Stomach (tissue), 9 donors: ENCODE results near the gene BOK. TPM values are rescaled to one million over a fixed set of nuclear protein-coding genes. Genes with fewer than 3 reads are reported as not detected.
A peak's percentile ranks its signal among the peaks of the same experiment; 100 is the strongest.

Experiments used
- DNase-seq, 2 donors: peaks; one replicate each; pipeline versions ENCODE4 v3.0.0 to v3.0.0-alpha.2; 2013 to 2019
- H3K27ac ChIP-seq, 5 donors: fragments of 200-600 bp in 4 of 5; sonication (generic) in 4 of 5; one replicate each; pipeline ENCODE4 v1.5.1; 2013 to 2019; ENCODE audit warnings: mild to moderate bottlenecking in 1 of 5, moderate library complexity in 1 of 5
- H3K27me3 ChIP-seq, 3 donors: fragments of 200-600 bp; sonication (generic); one replicate each; pipeline ENCODE4 v1.5.1; 2017 to 2019; ENCODE audit warnings: mixed run types in 1 of 3
- H3K36me3 ChIP-seq, 4 donors: fragments of 200-600 bp; sonication (generic); 1 replicate in 3 of 4; 2 replicates in 1 of 4; pipeline ENCODE4 v1.5.1; 2016 to 2019
- H3K4me1 ChIP-seq, 4 donors: fragments of 200-600 bp; sonication (generic); one replicate each; pipeline ENCODE4 v1.5.1; 2016 to 2019
- H3K4me3 ChIP-seq, 4 donors: fragments of 200-600 bp; sonication (generic) in 3 of 4; one replicate each; pipeline ENCODE4 v1.5.1; 2016 to 2019; ENCODE audit warnings: mild to moderate bottlenecking in 1 of 4
- H3K9me3 ChIP-seq, 4 donors: fragments of 200-600 bp; sonication (generic); one replicate each; pipeline ENCODE4 v1.5.1; 2016 to 2019
- EP300 ChIP-seq: sonication (generic); formaldehyde crosslinking; IDR thresholded peaks from one replicate; pipeline ENCODE4 v1.6.1; 2017; ENCODE audit warnings: antibody characterized with exemption
- POLR2A ChIP-seq, 4 donors: fragments of 450-650 bp; IDR thresholded peaks; one replicate each; pipeline ENCODE4 v1.6.1; 2016; ENCODE audit warnings: antibody characterized with exemption in 4 of 4, control low read depth in 2 of 4, mild to moderate bottlenecking in 1 of 4, moderate library complexity in 1 of 4
- POLR2AphosphoS5 ChIP-seq, 3 donors: sonication (generic); formaldehyde crosslinking; IDR thresholded peaks; one replicate each; pipeline ENCODE4 v1.6.1; 2016; ENCODE audit warnings: antibody characterized with exemption in 3 of 3
- WGBS, 5 donors: extraction: QIAGEN DNeasy Blood & Tissue Kit in 3 of 5; methylation state at CpG; one replicate each; pipeline versions ENCODE4 v1.1.5 to v1.1.7; 2013 to 2018; 5-methylcytosine and 5-hydroxymethylcytosine counted together
- intact Hi-C: fragments of 100-400 bp; cut with DNase I; formaldehyde crosslinking; loops from one replicate; pipeline ENCODE4 v1.15.1; 2023; ENCODE audit warnings: low total_unique reads
- polyA plus RNA-seq, 3 donors: library from polyadenylated mRNA; stranded (reverse); fragments of 200-250 nt; gene quantifications; one replicate each; pipeline ENCODE4 v1.2.3, GENCODE V29; 2013
- total RNA-seq, 5 donors: library from RNA; depleted of rRNA; stranded (reverse); fragments of >200 nt; gene quantifications; one replicate each; pipeline versions ENCODE4 v1.1.0 to v1.2.3, GENCODE V29; 2014 to 2016
- TF ChIP-seq, protein P1 (sequence below), 7 experiments: fragments of 450-650 bp in 4 of 7; fragments of 200-600 bp in 3 of 7; sonication (generic) in 3 of 7; IDR thresholded peaks; one replicate each; pipeline ENCODE4 v1.5.1; 2016 to 2019; ENCODE audit warnings: antibody characterized with exemption in 7 of 7, control low read depth in 2 of 7, mild to moderate bottlenecking in 1 of 7
- donor health status: healthy with polysubstance abuse.
- donor health status: Bipolar disorder and iron deficiency.
- donor health status: healthy.

BOK gene
- total and polyA plus RNA-seq, 8 donors: 13.0 to 112 (median 36.1) TPM

DNA sequence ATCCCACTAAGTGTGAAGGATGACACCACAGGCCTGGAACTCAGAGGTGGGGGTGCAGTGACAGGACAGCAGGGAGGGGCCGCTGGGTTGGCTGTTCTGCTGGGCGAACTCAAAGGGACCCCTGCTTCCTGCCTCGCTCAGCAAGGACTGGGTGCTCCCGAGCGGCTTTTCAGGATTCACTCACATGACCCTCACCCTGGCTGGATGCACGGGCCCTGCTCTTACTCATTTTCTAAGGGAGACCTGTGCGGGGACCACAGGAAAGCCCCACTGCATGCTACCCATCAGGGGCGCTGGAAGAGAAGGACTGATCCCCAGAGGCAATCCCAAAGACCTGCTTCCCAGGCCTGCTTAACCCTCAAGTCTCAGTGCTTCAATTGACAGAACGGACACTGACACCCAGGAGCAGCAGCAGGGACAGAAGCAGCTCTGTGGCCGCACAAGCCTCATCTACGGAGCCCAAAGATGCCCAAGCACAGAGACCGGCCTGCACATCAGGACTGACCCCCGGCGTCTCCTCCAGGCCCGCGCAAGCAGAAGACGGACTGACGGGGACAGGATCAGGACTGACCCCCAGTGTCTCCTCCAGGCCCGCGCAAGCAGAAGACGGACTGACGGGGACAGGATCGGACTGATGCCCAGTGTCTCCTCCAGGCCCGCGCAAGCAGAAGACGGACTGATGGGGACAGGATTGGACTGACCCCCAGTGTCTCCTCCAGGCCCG is 48.8 kb downstream of the BOK start:
- 94 to 98% (median 96%) methylated on average over 25 to 27 of the region's 27 CpGs for WGBS, 5 donors
- no peak overlapping the region for H3K27ac ChIP-seq
- H3K4me1 ChIP-seq: peaks cover 6 to 29% (median 22%) of the 10 kb centered on the region in 4 donors
- H3K9me3 ChIP-seq: no peaks in the 10 kb centered on the region
- no peak overlapping the region for H3K4me3 ChIP-seq
- H3K36me3 ChIP-seq: peaks cover 20 to 57% (median 49%) of the 10 kb centered on the region in 4 donors
- TF ChIP-seq, protein P1, sequence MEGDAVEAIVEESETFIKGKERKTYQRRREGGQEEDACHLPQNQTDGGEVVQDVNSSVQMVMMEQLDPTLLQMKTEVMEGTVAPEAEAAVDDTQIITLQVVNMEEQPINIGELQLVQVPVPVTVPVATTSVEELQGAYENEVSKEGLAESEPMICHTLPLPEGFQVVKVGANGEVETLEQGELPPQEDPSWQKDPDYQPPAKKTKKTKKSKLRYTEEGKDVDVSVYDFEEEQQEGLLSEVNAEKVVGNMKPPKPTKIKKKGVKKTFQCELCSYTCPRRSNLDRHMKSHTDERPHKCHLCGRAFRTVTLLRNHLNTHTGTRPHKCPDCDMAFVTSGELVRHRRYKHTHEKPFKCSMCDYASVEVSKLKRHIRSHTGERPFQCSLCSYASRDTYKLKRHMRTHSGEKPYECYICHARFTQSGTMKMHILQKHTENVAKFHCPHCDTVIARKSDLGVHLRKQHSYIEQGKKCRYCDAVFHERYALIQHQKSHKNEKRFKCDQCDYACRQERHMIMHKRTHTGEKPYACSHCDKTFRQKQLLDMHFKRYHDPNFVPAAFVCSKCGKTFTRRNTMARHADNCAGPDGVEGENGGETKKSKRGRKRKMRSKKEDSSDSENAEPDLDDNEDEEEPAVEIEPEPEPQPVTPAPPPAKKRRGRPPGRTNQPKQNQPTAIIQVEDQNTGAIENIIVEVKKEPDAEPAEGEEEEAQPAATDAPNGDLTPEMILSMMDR (IDR thresholded peaks at IDR 0.05): no peak
- no peak for DNase-seq
- intact Hi-C loops: no loop called here
- H3K27me3 ChIP-seq: no peaks in the 10 kb centered on the region

DNA sequence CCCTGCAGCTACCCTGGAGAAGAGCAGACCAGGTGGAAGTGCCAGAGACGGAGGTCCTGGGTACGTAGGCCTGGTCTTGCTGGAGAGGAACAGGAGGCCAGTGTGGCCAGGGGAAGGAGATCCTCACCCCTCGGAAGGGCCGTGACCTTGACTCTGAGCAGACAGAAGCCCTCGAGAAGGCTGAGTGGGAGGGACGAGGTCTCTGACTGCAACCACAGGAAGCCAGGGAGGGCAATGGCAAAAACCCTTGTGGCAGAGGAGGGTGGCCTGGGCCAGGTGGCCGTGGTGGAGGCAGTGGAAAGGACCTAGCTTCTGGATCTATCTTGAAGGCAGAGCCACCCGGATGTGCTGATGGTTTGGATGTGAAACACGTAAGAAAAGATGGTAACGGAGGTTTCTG is 50.3 kb downstream of the BOK start:
- WGBS, 5 donors: 74 to 87% (median 82%) methylated on average over 10 of the region's 10 CpGs
- Histone ChIP-seq H3K27ac (no peak overlapping the region), H3K4me3 (no peak overlapping the region), H3K4me1 (peaks cover 6 to 33% (median 29%) of the 10 kb centered on the region in 4 donors), H3K36me3 (peaks cover 13 to 42% (median 37%) of the 10 kb centered on the region in 4 donors), H3K9me3 (no peaks in the 10 kb centered on the region), H3K27me3 (no peaks in the 10 kb centered on the region)
- intact Hi-C loops: no loop called here
- DNase-seq: no peak
- TF ChIP-seq POLR2AphosphoS5 (IDR thresholded peaks at IDR 0.05): no peak
- TF ChIP-seq, protein P1 (IDR thresholded peaks at IDR 0.05): no peak
- TF ChIP-seq POLR2A (IDR thresholded peaks at IDR 0.05): no peak
- TF ChIP-seq EP300: no peak

DNA sequence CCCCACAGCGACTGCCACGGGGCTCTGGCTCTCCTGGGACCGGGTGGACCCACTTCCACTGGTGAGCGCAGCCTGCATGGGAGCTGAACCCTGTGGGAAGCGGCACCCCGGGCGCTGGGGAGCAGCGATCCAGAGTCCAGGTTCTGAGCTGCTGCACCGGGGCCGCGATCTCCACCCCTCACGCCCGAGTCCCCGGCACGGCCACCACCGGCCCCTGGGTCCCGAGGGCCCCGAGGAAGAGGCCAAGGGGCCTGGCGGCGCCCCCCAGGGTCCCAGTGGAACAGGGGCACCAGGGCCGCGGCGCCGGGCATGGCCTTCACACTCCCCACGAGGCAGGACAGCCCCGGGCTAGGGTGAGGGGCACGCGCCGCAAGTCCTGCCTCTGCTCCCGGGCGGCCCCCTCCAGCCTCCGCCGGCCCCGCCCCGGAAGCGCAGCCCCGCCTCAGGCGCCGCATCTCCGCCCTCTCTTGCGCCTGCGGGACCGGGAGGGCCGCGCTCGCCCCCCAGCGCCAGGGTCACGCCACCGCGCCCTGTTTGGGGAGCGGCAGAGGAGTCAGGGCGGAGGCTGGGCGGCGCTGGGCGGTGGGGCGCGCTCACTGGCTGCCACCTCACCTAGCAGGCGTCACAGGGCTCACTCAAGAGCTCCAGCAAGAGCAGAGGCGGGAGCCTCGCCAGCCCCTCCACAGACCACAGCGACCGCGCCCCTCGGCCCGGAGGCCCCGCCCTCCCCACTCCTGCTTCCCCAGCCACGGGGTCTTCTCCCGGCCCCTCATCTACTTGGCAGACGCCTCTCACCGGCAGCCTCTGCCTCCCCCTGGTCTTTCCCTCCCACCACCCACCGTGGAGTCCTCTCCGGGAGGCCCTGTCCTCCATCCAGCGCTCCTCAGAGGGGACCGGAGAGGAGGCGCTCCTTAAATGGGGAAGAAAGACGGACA is 51.6 kb downstream of the BOK start:
- Histone ChIP-seq H3K27ac (peak overlapping the region; percentile 53 to 86 (median 75)), H3K9me3 (no peaks in the 10 kb centered on the region), H3K4me1 (peaks cover 7 to 39% (median 31%) of the 10 kb centered on the region in 4 donors), H3K4me3 (peak overlapping the region; percentile 53 to 63 (median 55)), H3K27me3 (no peaks in the 10 kb centered on the region), H3K36me3 (peaks cover 9 to 29% (median 25%) of the 10 kb centered on the region in 4 donors)
- intact Hi-C loops: no loop called here
- DNase-seq: peak; percentile 90 to 97
- 5 to 25% (median 6%) methylated on average over 21 to 76 of the region's 76 CpGs for WGBS, 5 donors
- TF ChIP-seq EP300 (no peak), POLR2AphosphoS5 (IDR thresholded peaks at IDR 0.05) (peak; percentile 51 to 80 (median 58)), POLR2A (IDR thresholded peaks at IDR 0.05) (no peak)
- TF ChIP-seq, protein P1 (IDR thresholded peaks at IDR 0.05): peak in 4 of 7 experiments; percentile 23 to 77 (median 58)

DNA sequence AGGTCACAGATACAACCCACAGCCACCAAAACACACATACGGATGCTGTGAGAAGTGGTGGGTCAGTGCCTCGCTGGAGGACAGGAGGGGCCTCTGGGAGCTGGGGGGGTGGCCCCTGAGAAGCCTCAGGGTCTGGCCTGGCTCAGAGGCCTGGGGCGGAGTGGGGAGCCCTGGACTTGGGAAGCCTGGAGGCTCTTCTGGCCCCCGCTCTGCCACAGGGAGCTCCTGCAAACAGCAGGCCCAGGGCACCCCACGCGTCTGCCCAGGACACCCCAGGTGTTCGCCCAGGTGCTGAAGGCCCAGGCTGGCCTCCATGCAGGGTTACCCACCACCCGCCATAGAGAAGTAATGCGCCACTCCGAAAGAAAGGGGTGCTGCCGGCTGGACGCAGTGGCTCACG is 52.5 kb downstream of the BOK start:
- no peak overlapping the region for H3K4me3 ChIP-seq
- WGBS, 5 donors: 91 to 94% (median 93%) methylated on average over 11 to 13 of the region's 13 CpGs
- H3K27me3 ChIP-seq: no peaks in the 10 kb centered on the region
- peaks cover 3 to 20% (median 15%) of the 10 kb centered on the region in 4 donors for H3K36me3 ChIP-seq
- TF ChIP-seq, protein P1 (IDR thresholded peaks at IDR 0.05): no peak
- TF ChIP-seq POLR2A (IDR thresholded peaks at IDR 0.05) (no peak), EP300 (no peak), POLR2AphosphoS5 (IDR thresholded peaks at IDR 0.05) (no peak)
- intact Hi-C loops: no loop called here
- H3K9me3 ChIP-seq: no peaks in the 10 kb centered on the region
- peak overlapping the region in 4 of 5 donors; percentile 74 to 86 (median 78) for H3K27ac ChIP-seq
- peaks cover 10 to 48% (median 40%) of the 10 kb centered on the region in 4 donors for H3K4me1 ChIP-seq
- DNase-seq: no peak
